CD4-positive, alpha-beta T cell treated with Interferon alpha-2 for 1 hour (primary cell): ENCODE measurements around the gene ZNF281.
"Not testable (repeated sequence)": the region's sequence is repeated elsewhere in the genome, so short reads cannot be mapped to it uniquely, and the experiment has no call there.

Experiments
- DNase-seq, 2 donors: peaks; one replicate each; pipeline ENCODE4 v3.0.0-alpha.2; 2020 to 2022

ZNF281 gene

DNA sequence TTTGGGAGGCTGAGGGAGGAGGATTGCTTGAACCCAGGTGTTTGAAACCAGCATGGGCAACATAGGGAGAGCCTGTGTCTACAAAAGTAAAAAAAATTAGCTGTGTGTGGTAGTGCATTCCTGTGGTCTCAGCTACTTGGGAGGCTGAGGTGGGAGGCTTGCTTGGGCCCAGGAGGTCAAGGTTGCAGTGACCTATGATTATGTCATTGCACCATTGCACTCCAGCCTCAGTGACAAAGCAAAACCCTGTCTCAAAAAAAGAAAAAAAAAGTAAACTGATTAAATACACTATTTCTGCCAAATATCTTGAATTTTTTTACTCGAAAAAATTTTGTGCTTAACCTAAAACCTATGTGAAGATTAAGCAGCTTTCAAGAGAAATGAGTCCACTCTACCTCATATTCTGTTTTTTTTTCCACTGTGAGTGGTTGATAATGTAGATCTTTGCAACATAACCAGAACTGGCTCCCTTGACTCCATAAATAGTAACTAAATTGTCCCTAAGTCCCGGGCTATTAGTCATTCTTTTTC lies 19.4 kb upstream of the ZNF281 start:
- DNase-seq, result no peak

DNA sequence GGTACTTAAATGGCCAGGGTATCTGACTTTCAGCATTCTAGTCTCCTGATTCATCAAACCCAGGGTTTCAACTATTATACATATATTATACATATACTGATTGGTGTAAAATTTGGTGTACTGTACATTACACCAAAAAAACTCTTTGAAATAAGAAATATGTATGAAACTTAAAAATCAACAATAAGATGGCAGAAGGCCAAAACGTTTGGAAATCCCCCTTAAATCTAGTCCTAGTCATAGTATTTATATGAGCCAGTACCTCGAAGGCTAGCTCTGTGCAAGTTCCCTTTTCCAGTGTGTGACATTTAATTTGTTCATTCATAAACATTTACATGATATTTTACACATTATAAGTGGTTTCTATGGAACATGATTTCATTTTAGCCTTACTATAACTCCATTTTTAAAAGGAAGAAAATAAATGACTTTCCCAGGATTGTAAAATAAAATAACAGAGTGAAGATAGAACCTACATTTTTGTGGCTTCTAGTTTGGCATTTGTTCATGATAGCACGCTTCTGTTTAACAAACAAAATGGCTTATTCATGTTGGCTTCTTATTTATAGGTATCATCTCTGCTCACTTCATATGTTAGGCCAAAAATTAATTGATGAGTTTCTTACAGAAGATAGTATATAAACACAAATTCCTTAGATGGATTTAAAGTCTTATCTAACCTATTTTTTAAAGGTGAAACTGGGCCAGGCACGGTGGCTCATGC lies 18.8 kb upstream of the ZNF281 start:
- DNase-seq, result no peak

DNA sequence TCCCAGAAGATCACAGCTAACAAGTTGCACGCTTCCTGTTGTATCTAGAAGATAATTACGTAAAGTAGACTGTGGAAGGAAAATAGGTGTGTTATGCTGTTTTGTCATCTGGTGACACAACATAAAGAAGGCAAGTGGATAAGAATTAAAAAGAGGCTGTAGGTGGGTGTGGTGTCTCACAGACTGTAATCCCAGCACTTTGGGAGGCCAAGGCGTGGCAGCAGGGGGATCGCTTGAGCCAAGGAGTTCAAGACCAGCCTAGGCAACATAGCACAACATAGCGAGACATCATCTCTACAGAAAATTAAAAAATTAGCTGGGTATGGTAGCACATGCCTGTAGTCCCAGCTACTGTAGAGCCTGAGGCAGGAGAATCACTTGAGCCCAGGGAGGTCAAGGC lies 17.9 kb upstream of the ZNF281 start:
- DNase-seq, result no peak

DNA sequence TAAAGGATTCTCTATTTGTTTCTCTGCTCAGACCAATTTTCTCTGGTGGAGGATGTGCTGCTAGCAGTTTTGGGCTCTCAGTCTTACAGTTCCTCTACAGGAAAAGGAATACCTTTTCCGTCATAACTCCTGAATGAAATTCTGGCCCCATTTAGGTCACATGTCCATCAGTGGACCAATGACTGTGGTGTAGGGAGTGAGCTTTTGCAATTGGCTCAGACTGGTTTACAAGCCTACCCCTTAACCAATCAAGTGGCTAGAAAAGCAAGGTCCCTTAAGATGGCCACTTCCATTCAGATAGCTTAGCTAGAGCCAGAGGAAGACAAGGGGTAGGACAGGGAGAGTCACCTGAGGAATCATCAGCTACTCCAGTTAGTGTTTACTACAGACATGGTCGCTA lies 16.4 kb upstream of the ZNF281 start:
- no peak for DNase-seq

DNA sequence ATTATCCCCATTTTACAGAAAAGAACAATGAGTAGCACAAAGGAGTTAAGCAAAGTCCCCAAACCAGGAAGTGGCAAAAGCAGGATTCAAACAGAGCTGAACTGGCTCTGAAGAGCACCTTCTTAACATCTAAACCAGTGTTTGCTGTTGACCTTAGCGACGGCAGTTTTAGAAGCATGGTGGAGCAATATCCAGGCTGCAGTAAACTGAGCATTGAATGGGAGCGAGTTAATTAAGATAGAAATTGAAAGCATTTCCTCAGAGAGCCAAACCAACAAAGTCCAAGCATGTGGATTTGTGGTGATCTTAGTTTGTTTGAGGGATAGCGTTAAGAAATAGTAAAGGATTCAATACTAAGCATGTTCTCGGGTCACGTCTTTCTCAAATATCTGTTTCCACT lies 13.4 kb upstream of the ZNF281 start:
- DNase-seq, result no peak

DNA sequence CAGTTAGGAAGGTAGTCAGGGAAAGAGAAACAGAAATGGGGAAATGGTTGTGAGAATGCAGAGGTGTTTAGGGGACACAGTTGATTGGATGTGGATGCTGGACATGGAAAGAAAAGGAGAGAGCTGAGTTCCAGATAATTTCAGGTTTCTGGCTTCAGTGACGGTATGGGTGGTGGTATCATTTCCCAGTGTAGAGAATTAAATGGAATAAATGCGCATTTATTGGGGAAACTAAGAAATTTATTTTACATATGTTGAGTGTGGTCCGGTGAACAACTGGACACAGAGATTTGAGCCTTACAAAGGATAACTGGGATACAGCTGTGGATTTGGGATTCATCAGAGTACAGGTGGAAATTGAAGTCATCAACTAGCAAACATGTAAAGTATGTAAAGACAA lies 12.4 kb upstream of the ZNF281 start:
- no peak for DNase-seq

DNA sequence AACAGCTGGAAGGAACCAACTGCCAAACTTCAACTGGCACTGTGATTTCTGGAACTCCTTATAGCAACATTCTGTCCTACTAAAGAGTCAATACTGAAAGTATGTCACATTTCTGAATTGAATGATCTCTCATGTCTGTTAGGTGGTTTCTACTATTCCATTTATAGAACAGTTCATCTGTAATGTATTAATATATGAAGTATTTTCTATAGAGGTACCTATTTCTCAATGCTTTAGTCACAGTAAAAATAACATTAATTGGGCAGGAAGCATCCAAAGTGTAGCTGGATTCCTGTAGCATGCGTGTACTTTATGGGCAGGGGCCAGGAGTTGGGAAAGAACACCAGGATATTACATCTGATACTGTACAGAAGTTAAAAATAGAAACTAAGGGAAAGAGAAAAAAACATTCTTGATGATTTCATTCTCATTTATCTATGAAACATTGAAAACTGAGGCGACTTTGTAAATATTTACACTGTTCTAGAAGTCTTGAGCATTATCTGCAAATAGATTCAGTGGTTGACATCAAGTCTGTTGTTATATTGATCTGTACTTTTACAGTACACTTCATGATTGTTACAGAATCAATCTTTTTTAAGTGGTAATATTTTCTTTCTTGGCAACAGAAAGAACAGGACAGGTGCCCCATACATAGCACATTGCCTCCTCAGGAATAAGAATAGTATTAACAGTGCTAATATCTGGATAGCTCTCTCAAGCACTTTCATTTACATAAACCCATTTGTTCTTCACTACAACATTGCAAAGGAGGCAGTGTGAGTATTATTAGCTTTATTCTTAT lies 6.2 kb upstream of the ZNF281 start:
- no peak for DNase-seq

DNA sequence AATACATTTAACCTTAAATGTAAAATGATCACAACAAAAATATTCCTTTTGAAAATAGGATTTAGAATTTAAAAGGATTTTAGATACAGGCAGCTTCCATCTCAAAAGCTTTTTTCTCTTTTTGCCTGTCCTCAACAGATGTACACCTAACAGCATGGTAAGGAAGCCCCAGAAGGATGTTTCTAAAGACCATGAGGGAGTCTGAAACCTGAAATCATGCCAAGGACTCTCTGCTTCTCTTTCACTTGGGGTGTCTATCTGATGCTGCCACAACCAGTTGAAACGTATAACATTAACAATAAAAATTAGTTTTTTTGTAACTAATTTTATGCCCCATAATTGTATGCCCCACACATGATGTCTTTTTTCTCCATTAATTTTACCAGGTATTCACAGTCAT lies 5.4 kb upstream of the ZNF281 start:
- DNase-seq, result no peak

DNA sequence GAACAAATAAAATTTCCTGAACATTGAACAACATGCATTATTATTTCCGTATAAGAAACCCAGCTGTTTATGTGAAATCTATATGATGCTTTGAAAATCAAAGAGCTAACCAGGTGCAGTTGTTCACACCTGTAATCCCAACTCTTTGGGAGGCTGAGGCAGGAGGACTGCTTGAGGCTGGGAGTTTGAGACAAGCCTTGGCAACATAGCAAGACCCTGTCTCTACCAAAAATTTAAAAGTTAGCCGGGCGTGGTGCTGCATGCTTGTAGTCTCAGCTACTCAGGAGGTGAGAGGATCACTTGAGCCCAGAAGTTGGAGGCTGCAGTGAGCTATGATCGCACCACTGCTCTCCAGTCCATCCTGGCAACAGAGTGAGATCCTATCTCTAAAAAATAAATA lies 4.8 kb upstream of the ZNF281 start:
- no peak for DNase-seq

DNA sequence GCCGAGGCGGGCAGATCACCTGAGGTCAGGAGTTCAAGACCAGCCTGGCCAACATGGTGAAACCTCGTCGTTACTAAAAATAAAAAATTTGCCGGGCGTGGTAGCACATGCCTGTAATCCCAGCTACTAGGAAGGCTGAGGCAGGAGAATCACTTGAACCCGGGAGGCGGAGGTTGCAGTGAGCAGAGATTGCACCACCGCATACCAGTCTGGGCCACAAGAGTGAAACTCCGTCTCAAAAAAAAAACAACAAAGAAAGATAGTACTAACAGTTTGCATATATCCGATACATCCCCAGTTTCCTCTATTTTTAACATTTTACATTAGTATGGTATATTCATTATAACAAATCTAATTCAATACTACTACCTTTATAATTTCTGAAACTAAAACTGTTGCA lies 3.9 kb upstream of the ZNF281 start:
- not testable (repeated sequence) for DNase-seq

DNA sequence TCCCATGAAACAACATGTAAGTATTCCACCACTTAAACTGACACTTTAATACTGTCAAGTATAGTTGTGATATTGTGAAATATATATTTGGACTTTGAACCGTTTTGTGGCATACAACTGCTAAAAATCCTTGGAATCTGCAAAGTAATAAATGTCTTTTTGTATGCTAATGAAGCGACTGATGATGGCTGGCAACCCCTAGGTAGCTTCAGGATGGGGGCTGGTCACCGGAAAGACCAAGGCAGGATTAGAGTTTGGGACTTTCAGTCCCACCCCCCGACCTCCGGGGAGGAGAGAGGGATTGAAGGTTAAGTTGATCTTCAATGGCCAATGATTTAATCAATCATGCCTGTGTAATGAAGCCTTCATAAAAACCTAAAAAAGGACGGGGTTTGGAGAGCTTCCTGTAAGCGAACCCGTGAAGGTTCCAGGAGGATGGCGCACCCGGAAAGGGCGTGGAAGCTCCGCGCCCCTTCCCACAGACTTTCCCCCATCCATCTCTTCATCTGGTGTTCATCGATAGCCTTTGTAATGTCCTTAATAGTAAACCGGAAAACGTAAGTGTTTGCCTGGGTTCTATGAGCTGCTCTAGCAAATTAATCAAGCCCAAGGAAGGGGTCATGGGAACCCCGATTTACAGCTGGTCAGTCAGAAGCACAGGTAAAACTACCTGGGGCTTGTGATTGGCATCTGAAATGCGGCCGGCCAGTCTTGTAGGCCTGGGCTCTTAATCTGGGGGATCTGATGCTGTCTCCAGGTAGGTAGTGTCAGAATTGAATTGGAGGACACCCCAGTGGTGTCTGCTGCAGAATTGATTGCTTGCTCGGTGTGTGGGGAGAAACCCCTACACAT lies 1.8 kb upstream of the ZNF281 start:
- no peak for DNase-seq

DNA sequence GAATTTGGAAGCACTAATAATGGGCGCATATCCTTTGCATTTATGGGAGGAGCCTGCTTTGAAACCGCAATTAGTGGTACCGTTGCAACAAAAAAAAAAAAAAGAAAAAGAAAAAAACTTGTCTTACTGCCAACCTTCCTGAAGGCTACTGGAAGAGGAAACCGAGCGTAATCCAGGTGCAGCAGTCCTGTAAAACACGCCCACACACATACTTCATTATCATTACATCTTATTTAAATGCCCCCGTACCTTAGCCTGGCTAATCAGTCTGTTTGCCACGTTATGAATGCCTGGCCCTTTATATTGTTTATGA lies 686 bp upstream of the ZNF281 start:
- peak in 1 of 2 donors; percentile 52 for DNase-seq

DNA sequence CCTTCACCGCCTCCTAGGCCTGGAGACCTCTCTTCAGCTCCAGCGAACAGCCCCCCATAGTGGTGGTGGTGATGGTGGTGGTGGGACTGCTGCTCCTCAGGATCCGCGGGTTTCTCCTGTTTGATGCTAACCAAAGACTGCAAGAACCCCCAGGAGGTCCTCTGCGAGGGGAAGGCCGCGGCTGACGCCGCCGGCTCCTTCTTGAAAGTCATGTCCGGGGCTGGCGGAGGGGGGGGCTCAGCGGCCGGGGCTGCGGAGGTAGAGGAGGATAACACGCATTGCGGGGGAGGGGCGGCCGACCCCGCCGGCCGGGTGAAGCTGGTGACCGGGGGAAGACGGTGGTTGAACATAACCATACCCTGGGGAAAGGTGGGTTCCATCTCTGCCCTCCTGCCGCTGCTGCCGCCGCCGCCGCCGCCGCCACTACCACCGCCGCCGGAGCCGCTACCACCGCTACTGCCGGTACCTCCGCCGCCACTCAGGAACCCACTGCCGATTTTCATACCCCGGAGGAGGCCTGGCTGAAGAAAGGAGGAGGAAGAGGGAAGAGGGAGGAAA lies 554 bp downstream of the ZNF281 start:
- peak; percentile 18 to 42 for DNase-seq

DNA sequence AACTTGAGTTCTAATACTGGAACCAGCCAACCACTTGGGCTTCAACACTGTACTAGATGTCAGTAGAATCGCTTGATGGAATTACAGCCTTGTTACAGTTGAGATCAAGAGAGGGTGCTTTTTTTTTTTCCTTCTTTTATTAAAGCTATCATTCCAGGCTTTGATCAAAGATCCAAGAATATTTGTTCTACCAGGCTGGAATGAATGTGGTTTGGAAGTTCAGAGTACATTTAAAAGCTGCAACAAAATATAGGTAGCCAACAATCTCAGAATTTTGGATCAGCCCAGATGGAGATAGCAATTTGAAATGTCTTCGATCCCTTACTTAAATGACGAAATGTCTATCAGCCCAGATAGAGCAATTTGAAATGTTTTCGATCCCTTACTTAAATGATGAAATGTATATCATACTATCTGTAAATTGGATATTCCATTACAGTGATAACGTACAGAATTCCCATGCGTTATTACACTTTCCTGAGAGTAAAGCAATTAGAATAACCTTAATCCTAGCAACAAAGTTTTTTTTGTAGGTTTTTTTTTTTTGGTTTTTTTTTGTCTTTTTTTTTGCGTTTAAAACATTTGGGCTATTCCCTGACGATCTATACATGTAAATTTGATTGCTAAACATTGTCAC lies 3.6 kb downstream of the ZNF281 start:
- DNase-seq, result no peak

DNA sequence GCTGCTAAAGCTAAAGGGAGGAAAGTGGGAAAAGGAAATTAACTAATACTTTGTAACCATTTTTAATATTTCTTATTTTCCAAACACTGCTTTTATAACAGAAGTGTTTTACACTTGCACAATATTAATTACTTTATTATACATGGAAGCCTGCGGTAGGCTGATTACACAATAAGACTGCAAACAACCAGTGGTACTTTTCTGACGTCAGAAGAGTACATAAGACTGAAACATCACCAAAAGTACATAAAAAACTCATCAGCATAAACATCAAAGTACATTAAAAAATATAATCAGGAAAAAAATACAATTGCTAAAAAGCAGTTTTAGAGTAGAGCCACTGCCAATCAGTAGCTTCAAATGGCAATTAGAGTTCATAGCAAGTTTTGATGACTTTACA lies 4.6 kb downstream of the ZNF281 start:
- no peak for DNase-seq

DNA sequence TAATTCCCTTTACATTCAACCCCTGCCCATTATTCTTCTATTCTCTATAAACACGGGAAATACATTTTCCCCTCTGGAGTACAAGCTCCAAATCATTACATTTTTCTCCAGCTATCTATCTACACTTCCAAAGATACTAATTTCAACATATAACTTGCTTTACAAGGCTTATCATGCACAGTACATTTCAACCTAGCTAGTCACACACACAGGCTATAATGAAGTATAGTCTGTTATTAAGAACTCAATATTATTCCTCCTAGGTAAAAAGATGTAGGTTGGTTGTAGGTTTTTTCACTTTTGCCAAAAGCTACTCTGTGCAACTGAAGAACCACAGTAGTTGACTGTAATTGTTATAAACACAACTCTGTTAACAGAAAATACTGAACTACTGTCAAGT lies 8.1 kb downstream of the ZNF281 start:
- DNase-seq, result no peak

DNA sequence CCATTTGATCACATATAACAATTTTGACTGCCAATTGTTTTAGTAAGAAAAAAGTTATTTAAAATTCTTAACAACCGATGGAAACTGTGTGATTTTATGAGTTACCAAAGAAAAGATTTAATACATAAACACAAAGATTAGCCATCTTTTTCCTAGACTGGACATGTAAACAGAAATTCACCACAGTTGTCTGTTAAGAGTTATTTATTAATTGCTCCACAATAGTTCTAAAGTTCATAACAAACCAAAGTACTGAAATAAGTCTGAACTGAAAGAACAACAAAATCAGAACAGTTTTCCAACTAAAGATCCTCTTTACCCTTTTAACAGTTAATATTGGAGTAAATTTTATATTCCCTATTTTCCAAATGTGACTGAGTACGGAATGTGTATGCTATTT lies 8.6 kb downstream of the ZNF281 start:
- DNase-seq, result no peak

DNA sequence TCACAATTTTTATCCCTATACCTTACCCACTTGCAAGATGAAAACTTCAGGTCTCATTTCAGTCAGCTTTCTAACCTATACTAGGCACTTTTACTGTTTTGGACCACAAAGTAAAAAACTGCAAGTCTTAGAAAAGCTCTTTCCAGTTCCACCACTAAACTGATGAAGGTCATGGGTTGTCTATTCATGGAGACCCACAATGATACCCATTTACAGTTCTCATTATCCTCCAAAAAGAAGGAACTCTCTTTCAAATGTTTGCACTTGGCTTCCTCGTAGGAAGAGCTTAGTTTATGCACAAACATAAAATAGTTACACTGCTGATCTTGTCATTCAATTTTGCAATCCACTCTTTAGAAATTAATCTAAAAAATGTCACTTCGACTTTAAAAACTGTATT lies 9.3 kb downstream of the ZNF281 start:
- DNase-seq, result no peak

DNA sequence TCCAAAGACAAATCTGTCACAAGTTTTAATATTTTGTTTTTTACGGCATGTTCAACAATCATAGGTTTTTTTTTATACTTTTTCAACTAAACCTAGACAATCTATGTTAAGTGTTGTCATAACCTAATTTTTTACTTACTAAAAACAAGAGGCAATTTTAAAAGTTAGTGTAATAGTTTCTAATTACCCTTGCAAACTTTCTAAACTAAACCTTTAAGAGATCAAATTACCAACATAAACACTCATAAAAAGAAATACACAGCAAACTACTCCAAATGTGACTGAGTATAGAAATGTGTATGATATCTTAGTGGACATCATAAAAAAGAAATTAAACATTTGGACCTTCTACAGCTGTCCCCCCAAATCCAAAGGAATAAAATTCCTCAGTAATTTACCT lies 10.0 kb downstream of the ZNF281 start:
- no peak for DNase-seq

DNA sequence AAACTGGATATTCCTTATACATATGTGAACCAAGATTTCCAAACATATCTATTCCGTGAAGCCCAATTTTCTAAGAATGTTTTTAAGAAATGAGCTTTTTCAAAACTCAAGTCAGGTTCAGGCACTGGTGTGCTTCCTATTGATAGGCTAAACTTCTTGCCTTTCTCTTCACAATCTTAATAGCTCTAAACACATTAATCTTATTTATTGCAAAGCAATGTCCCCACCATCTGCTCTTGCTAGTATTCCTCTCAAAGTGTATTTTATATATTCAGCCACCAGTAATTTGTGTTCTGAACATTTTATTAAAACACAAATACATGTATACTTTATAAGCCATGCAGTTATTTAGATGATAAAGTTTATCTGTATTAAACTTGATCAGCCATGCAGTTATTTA lies 11.5 kb downstream of the ZNF281 start:
- DNase-seq, result no peak

DNA sequence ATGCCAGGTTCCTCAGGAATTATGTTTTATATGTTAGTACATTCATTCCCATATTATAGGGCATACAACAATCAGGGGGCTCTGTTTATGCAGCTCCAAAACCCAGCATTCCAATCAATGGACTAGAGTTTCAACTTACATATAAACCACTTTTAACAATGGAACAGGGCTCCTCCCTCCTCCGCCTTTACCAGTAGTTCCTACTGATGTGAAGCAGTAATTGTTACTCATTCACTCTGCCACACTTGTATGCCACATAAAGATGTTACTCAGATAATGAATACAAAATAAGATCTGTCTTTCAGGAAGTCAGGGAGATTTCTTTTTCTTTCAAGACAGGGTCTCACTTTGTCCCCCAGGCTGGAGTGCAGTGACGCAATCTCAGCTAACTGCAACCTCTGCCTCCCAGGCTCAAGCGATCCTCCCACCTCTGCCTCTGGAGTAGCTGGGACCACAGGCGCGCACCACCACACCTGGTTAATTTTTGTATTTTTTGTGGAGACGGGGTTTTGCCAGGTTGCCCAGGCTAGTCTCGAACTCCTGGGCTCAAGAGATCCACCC lies 17.1 kb downstream of the ZNF281 start:
- no peak for DNase-seq

DNA sequence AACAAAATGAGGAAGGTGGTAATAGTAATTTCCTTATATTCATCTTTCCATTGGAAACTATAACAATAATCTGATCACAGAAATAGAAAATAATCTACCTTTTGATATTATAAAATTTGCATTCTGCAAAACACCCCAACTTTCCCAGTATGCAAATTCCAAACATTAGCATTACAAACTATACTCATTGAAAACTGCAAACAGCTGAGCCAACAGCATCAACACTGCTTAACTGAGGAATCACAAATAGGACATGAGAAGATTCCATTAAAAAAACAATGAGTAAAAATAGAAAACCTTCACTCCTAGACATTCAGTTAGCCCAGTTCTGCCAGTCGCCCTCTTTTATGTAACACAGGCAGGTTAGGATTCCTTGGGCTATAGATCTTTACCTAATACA lies 18.1 kb downstream of the ZNF281 start:
- DNase-seq, result no peak
